ENCODE data around the gene RAPSN.

RAPSN gene

DNA sequence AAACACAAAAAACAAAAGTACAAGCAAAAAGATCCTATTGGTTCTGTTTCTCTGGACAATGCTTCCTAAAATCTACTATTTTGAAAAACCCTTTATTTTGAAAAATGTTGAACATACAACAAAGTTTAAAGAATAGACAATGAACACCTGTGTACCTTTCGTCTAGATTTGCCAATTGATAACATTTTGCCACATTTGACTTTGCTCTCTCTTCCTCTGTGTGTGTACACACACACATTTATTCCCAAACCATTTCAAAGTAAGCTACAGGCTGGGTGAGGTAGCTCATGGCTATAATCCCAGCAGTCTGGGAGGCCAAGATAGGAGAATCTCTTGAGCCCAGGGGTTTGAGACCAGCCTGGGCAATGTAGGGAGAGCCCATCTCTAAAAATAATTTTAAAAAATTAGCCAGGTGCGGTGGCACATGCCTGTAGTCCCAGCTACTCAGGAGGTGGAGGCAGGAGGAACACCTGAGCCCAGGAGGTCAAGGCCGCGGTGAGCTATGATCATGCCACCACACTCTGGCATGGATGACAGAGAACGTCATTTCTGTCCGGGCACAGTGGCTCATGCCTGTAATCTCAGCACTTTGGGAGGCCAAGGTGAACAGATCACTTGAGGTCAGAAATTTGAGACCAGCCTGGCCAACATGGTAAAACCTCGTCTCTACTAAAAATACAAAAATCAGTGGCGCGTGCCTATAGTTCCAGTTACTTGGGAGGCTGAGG lies 17.4 kb downstream of the RAPSN start:
- no peak for DNase-seq

DNA sequence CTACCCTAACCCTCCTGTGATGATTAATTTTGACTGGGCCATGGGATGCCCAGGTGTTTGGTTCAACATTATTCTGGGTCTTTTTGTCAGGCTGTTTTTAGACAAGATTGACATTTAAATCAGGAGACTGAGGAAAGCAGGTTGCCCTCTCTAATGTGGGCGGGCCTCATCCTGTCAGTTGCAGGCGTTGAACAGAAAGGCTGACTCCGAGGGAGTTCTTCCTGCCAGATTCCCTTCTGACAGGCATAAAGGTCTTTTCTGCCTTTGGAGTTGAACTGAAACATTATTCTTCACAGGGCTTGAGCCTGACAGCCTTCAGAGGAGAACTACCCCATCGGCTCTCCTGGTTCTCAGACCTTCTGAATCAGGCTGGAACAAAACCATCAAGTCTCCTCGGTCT lies 18.4 kb downstream of the RAPSN start:
- no peak for DNase-seq

DNA sequence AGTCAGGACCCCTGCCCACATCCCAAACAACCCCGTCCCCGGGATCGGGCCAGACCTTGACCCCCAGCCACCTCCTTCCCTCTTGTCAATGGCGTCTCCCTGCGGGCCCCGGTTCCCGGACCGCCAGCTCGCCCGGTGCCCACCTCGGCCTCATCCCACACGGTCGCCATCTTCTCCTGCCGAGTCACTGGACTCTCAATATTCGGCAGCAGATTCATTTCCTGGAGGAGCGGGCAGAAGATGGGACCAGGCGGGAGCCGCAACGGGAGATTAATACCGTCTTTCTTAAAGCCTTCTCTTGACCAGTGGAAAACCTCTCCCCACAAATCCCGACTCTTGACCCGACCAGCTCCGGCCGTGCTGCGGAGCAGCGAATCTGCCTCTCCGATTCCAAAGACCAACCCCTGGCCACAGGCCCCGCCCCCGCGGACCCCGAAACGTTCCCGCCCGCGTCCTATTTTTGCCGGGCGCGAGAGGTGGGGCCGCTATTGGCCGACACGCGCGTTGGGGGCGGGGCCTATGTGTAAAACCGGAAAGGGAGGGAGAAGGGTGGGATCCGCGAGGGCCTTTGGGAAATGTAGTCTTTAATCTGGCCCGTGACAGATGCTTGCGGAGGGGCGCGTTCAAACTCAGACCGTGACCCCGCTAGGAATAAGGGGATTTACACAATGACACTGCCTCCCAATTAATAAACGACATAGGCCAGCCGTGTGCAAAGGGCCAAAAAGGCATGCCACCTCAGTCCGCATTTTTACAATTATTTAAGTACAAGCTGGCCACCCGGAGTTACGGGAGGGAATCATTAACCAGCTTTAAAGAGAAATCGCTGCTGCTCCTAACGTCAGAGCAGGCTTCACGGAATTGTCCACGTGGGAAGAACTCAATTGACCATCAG lies 22.6 kb downstream of the RAPSN start, which contains the start of gene PSMC3:
TSS of gene PSMC3 (minus strand) at position 378 of the 895 bp plus-strand sequence. CDS start at position 218, 160 bp downstream.
- DNase-seq = peak; percentile 98

DNA sequence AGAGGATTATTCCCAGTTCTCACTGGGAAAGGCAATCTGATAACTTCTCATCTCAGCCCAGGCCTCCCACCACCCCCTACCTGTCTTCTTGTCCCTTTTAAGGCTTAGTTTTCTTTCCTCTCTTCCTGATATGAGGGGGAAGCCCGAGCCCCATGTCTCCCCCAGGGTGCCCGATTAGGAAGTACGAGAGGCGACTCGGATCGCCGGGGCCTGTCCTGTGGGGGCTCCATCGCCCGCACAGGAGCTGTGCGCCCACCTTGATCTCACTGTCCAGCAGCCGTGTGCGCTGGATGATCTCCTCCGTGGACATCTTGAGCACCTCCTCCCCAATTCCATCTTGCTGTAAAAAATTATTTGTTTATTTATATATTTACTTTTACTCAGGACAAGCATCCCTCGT lies 23.3 kb downstream of the RAPSN start:
- DNase-seq = no peak

DNA sequence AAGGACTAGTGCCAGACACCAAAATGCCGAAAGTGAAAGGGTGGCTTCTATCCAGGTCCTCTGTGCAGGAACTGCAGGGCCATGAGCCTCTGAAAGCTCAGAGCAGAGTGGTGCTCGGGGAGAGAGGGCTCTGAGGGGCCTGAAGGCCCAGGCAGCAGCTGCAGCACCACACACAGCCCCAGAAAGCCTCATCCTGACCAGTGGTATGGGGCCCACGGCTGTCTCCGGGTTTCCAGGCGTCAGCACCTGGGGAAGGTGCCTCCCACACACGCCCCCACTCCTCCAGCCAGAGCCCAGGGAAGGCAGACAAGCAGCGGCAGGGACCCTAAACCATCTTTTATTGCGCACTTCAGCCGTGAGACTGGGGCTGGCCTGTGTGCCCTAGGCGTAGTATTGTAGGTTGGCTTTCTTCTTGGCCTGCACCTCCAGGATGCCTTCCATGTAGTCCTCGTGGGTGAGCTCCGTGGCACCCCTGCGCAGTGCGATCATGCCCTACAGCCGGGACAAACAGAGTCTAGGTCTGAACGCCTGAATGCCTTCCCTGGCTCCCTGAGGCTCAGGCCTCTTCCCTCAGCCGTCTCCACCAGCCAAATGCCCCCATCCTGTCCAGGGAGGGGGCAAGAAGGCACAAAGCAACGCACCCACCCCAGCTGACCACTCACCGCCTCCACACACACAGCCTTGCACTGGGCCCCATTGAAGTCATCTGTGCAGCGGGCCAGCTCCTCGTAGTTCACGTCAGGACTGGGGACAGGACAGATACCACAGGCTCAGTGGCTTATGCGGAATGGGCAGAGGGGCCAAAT lies 30.3 kb downstream of the RAPSN start:
- no peak for DNase-seq

DNA sequence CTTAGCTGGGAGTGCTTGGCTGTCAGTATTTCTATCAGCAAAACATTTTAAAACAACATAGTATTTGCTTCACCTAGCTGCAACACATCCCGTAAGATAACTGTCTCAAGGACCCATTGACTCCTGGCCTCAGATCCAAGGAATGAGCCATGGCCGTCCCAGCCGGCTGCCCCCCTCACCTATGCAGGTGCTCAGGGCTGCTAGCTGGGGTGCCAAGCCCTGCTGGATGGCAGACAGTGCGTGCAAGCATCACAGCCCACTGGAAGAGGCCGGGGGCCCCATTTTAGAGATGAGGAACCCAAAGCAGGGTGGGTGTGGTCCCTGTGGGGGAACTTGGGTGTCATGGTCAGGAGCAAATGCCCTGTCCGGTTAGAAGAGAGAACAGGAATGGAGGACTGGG lies 31.2 kb downstream of the RAPSN start:
- DNase-seq = no peak

DNA sequence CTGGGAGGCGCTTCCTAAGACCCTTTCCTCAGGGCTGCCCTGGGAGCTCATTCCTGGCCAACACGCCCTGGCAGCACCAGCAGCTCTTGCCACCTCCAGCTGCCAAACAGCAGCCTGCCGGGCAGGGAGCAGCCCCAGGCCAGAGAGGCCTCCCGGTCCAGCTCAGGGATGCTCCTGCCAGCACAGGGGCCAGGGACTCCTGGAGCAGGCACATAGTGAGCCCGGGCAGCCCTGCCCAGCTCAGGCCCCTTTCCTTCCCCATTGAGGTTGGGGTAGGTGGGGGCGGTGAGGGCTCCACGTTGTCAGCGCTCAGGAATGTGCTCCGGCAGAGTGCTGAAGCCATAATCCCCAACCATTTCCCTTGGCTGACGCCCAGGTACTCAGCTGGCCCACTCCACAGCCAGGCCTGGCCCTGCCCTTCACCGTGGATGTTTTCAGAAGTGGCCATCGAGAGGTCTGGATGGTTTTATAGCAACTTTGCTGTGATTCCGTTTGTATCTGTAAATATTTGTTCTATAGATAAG lies 32.9 kb downstream of the RAPSN start:
- no peak for DNase-seq

DNA sequence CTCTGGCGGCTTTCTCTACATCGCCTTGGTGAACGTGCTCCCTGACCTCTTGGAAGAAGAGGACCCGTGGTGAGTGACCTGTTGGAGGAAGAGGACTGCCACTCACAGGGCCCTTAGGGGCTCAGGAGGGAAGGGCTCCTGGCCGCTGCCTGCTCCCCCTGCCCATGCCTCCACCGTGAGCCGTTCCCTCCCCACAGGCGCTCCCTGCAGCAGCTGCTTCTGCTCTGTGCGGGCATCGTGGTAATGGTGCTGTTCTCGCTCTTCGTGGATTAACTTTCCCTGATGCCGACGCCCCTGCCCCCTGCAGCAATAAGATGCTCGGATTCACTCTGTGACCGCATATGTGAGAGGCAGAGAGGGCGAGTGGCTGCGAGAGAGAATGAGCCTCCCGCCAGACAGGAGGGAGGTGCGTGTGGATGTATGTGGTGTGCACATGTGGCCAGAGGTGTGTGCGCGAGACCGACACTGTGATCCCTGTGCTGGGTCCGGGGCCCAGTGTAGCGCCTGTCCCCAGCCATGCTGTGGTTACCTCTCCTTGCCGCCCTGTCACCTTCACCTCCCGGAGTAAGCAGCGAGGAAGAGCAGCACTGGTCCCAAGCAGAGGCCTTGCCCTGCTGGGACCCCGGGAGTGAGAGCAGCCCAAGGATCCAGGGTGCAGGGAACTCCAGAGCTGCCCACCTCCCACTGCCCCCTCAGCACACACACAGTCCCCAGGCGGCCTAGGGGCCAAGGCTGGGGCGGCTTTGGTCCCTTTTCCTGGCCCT lies 33.7 kb downstream of the RAPSN start:
- no peak for DNase-seq

DNA sequence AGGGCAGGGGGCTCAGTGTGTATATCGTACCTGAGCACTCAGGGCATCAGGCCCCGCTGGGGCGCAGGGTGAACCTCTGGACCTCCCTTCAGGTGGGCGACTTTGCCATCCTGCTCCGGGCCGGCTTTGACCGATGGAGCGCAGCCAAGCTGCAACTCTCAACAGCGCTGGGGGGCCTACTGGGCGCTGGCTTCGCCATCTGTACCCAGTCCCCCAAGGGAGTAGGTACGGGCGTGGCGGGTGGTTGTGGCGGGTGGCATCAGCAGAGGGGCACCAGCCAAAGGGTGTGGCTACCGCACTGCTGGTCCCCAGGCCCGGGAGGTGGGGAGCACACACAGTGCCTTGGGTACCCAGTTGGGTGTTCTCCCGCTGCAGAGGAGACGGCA lies 34.3 kb downstream of the RAPSN start:
- no peak for DNase-seq

DNA sequence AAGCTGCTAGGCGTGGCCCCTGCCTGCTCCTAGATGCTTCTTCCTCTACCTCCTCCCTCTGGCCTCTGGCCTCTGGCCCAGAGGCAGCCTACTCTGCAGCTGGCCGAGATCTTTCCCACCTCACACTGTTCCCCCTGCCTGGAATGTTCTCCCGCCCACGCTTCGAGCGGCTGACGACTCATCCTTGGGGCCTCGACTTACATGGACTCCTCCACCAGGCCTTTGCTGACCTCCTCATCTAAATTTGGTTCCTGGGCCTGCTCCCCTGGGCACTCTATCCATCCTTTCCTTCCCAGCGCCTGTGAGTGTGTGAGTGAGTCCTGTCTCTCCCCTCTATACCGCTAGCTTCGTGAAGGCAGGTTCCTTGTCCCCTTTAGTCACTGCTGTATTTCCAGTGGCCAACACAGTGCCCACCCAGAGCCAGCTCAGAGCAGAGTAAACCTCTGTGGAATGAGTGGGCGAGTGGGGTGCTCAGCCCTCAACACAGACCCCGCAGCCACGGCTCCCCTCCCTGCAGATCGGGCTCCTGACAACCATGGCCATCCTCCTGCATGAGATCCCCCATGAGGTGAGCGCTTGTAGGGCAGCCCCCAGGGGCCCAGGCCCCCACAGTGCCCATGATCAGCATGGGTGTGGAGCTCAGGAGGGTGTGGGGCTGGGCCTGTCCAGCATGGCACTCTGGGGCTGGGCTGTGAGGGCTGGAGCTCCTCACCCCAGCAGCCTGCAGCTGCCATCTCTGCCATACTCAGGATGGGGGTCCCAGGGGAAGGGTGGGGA lies 34.8 kb downstream of the RAPSN start:
- no peak for DNase-seq

DNA sequence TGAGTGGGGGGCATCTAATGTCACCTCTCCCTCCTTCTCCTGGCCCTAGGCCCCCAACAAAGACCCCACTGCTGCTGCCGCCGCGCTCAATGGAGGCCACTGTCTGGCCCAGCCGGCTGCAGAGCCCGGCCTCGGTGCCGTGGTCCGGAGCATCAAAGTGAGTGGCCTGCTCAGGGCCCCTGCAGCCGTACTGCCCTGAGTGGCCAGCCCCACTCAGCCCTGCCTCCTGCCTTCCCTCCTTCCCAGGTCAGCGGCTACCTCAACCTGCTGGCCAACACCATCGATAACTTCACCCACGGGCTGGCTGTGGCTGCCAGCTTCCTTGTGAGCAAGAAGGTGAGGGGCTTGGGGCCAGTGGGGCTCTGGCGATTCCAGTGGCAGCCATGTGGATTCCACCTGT lies 35.6 kb downstream of the RAPSN start:
- DNase-seq = no peak

DNA sequence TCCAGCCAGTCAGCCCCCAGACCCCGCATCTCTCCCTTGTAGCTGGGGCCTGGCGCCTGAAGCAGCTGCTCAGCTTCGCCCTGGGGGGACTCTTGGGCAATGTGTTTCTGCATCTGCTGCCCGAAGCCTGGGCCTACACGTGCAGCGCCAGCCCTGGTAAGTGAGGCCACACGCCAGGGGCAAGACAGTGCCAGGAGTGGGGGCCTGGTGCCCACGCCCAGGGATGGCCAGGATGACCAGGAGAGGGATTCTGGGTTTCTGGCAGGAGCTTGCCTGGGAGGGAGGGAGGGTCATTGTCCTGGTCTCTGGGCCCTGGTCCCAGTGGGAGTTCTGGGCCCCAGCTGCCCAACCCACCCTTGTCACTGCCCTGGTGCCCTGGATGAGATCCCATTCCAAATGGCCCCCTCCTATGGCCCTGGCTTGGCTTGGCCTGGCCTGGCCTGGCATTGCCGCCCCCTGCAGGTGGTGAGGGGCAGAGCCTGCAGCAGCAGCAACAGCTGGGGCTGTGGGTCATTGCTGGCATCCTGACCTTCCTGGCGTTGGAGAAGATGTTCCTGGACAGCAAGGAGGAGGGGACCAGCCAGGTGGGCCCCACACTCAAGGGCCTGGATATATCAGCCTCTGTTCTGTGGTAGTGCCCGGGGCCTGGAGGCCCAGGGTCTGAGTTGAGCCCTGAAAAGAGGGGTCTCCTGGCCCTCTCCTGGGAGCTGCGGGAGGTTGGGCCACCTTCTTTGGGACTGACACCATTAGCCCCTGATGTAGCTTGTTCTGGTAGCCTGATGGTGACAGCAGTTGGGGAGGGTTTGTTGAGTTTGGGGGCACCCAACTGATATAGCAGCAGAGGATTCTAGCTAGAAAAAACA lies 36.8 kb downstream of the RAPSN start:
- DNase-seq = peak; percentile 48

DNA sequence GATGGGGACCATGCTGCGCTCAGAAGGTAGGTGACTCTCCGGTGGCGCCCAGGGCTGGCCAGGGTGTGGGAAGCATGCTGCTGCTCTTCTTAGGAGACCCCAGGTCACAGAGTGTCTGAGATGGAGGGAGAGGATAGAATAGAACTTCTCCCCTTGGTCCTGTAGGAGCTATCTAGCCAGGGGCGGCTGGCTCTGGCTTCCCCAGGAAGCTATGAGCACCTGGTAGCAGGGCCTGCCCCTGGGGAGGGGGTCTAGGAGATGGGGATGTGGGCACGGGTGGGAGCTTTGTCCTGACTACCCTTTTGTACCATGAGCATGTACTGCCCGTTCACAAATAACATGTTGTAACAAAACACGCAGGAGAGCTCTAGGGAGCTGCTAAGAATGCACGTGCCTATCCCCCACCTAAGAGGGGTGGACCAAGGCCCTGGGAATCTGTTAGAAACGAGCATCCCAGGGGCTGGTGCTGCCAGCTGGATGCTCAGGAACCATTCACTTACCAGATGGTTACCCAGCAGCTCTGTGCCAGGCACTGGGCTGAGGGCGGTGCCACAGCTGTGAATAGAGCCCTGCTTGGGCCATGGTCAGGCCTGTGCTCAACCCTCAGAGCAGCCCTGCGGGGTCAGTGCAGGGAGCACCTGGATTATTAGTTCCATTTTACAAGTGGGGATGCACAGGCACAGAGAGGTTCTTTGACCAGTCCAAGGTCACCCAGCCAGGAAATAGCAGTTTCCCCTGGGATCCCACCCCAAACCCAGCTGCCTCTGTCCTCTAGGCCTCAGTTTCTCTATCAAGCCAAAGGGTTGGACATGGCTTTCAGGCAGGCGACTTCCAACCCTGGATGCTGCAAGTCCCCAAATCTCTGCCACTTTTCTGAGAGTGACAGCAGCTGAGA lies 38.3 kb downstream of the RAPSN start:
- DNase-seq = no peak

DNA sequence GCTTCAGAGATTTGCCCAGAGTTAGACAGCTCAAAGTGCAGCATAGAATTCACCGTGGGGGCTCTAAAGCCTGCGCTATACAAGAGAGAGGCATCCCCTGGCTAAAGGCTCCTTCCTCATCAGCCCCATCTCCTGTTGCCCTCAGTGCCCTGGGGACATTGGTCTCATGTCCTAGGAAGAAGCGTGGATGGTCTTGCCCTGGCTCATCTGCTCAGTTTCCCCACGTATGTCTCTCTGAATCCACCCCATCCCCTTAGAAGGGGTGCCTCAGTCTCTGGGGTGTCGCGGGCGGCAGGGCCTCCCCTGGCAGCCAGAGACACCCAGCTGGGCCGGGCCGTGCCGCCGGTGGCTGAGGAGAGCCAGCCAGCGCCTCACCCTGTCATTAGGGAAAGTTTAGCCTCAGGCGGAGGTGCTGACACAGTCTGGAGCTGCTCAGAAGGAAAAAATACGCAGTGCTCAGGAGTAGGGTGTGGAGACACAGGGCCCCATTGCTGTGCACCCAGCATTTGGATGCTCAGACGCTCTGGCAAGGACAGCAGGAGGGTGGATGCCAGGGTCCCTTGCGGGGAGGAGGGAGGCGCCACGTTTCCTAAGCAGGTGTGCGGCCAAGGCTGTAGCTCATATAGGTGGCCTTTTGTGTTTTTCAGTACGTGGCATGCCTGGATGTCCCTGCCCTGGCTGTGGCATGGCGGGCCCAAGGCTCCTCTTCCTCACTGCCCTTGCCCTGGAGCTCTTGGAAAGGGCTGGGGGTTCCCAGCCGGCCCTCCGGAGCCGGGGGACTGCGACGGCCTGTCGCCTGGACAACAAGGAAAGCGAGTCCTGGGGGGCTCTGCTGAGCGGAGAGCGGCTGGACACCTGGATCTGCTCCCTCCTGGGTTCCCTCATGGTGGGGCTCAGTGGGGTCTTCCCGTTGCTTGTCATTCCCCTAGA lies 39.2 kb downstream of the RAPSN start:
- DNase-seq = no peak

DNA sequence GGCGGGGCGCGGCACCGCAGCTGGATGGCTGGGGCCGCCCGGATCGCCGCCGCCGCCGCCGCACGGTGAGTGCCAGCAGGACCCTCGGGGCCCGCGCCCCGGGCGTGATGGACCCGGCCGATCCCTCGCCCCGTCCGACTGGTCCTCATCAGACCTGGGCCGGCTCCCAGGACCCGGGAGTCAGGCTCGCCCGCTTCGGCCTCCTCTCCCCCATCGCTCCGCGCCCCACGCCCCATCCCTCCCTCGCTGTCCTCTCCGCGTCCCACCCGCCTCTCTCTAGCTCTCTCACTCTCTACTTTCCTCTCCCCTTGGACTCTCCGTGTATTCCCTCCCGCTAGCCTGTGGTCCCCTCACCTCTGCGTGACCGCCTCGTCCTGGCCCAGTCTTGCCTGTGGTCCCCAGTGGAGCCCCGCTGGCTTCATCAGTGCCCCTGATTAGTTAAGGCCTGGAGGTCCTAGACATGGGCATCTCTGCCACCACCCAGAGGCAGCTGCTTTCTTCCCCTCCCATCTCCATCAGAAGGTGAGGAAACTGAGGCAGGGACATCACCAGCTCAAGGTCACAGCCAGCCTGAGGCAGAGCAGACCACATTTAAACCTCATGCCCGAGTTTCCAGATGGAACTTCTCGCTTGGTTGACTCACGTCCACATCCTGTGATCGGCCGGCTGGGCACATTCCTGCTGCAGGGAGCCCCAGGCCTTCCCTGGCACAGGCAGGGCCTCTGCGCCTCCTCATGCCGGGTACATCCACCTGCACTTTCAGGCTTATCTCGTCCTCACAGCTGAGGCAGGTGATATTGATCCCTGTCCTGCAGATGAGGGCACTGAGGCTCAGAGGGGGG lies 40.1 kb downstream of the RAPSN start:
- DNase-seq = no peak

DNA sequence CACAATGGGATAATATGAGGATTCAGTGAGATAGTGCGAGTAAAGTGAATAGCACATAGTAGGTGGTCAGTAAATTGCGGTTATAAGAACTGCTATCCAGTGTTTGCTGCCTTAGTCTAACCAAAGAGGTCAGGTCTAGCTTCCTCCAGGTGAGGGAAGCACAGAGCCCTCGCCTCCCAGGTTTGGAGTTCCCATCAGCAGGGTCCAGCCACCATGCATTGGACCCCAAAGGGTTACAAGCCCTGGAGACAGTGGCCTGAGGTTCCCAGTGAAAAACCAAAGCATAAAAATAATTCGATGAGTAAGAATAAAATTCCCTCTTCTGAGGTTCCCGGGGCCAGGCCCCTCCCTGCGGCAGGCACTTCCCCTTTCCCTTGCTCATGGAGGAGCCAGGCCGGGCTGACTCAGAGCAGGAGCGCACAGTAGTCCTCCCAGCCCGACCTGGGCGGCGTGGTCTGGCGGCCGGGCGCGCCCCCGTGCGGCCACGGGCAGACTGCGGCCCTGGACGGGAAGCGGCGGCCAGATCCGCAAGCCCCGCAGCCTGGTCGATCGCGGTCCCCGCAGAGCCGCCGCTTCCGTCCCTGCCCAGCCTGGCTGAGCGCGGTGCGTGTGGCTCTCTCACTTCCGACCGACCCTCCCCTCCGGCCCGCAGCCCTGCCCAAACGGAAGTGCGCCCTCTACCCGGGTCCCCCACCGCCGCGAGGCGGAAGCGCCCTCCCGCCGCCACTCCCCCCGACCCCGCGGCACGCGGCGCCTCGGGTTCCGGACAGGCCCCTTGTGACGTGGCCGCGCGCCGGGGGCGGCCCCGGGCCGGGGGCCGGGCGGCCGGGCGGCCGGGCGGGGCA lies 41.0 kb downstream of the RAPSN start, which contains the start of gene SLC39A13:
TSS of gene SLC39A13 (plus strand) at position 845 of the 845 bp plus-strand sequence. CDS start 1,505 bp downstream, outside the sequence.
- DNase-seq = peak; percentile 85
